ENCODE results near the gene MYL12A.
"Not testable (repeated sequence)": the region's sequence is repeated elsewhere in the genome, so short reads cannot be mapped to it uniquely, and the experiment has no call there.

MYL12A gene

DNA sequence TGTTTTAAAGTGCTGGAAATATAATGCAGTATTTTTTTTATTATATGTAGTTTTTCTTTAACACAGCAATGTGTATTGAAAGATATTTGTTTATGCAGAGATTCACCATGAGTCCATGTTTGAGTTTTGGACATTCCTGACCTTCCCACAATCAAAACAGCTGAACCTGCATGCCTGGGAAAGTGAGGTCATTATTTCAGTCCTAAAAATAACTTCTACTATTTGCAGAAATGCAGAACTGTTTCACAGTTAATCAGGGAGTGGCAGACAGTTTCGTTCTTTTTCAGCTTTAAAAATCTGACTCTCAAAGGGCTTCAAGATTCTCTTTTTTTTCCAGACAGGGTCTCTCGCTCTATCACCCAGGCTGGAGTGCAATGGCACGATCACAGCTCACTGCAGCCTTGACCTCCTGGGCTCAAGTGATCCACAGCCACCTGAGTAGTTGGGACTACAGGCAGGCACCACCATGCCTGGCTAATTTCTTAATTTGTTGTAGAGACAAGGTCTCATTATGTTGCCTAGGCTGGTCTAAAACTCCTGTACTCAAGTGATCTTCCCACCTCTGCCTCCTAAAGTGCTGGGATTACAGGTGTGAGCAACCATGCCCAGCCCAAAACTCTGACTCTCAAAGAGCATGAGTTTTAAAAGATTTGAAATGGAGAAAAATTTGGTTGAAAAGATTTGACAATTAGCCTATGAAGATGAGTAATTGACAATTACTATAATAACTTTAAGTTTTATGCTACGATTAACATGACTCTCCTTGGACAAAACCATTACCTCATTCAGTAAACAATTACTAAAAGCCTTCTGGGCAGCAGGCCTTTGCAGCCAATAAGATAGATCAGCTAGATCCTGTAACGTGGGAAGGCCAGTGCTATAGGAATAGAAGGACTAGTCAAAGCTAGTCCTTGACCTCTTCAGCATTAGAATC is 9.4 kb downstream of the MYL12A start:
- no peak for DNase-seq

DNA sequence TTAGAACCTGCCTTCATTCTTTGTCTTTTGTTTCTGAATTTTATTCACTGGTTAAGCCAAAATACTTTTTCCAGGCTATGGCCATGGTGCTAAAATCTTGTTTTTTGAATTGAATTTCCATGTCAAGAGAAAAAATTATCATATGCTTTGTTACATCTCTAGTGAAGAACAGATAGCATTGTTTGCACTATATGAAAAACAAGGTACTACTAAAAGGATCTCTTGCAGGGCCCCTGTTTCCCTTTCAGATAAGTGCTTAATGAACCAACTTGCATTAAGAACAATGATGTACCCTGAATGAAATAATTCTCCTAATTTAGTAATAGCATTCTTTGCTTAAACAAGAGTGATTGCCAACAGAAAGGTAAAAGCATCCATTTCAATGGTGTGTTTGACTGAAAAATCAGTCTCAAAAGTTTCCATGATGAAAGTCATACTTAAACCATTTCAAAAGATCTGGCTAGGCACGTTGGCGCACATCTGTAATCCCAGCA is 10.1 kb downstream of the MYL12A start:
- no peak for DNase-seq

DNA sequence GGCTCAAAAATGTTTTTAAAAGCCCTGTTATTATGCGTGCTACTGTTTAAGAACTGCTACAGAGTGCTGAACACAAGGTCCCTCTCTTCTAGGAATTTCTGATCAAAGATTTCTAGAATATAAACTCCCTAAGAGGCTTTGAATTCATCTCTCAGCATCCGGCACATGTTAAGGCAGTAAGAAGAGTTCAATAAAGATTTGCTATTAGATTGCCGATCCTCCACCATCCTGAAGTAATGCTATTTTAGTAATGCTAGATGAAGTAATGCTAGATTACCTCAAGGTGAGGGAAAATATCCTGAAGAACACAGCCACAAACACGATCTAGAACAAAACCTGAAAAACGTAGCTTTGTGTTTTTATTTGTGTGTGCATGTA is 13.4 kb downstream of the MYL12A start:
- DNase-seq: no peak

DNA sequence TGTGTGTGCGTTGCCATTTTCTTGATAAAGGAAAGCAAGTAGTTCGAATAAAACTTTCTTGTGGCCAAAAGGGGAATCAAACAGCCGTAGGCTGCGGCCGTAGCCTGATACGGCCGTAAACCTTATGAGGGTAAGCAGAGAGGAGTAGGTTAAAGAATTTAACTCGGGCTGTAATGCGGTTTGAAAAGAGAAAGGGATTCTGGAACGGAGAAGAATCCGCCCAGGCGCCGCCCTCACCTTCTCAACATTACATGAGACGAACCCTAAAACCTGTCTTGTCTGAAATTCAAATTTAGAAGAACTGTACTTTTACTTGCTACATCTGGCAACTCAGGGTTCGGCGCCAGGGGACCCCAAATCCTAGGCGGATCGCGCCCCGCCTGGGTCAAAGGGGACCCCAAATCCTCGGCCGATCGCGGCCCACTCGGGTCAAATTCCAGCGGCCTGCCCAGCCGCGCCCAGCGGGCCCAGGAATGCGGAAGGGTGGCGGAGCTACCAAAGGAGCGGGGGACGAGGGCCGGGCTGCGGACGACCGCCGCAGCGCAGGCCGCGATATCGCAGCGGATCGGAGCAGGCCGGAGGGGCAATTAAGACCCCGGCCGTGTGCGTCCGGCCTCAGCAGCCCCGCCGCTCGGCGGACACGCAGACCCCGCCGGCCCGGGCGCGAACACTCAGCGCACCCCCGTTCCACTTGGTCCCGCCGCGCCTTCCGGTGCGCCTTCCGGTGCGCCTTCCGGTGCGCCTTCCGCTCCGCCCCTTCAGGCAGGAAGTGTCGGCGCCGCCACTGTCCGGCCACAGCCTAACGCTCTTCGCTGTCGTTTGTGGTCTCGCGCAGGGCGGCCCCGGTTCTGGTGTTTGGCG is 14.0 kb downstream of the MYL12A start, which contains the start of gene MYL12B:
Gene MYL12B, plus strand, starts transcription at position 761 of the 861 bp plus-strand sequence. CDS start 10,766 bp downstream, outside the sequence.
- DNase-seq: peak; percentile 34

DNA sequence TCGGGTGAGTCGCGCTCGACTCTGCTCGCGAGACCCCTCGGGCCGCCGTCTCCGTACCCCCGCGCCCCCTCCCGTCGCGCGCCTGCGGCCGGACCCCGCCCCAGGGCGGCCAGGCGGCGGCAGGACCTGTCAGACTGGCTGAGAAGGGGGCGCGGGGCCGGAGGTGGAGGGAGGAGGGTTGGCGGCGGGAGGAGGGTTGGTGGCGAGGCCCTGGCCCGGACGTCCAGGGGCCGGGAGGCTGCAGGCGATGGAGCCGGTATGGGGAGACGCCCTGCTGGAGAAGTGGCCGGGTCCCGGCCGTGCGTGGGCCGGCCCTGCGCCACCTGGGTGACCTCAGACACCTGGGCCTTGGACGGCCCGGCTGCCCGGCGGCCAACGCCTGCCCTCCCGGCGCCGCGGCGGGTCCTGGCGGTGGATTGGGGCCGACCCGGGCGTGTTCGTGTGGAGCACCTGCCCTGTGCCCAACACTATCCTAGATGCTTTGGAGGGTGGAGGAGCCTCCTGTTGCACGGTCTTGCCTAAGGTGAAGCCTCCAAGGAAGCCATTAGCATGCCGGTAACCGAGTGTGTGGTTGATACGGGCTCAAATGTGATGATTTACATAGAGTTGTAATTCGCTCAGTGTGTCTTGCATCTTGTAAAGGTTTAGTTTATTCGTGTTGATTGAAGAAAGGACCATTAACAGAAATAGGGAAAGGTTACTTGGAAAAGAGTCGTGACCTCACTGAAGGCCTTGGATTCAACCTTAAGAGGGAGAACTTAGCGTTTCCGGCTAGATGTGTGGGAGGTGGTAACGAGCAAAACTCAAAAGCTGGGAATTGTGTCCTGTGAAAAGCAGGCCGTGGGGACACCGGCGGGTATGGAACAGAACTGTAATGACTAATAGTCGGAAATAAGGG is 14.9 kb downstream of the MYL12A start:
- DNase-seq: no peak

DNA sequence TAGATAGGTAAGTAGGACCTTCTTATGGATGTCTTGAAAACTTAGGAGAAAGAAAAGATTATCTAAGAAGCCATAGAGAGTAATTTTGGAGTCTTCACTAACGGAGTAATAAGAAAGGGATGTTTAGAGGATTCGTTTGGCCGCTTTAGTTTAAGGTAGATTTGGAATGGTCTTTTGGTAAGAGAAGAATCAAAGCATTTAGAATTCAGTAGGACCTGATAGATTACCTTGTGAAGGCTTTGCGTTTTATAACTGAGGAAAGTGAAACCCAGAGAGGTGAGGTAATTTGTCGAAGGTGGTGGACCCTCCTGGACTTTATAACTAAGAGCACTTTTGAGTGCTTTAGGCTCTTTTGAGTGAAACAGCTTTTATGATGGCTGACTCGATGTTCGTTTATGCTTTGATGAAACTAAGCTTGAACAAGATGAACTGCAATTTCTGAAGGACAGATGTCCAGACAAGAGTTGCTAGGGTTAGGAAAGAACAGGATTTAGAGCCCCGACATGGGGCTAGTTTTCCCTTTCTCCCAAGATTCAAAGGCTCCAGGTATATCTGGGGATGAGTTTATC is 15.6 kb downstream of the MYL12A start:
- no peak for DNase-seq

GRCh38 chr18:3264362-3264761 is 16.8 kb downstream of the MYL12A start:
- DNase-seq: no peak

GRCh38 chr18:3265564-3266033 is 18.0 kb downstream of the MYL12A start:
- no peak for DNase-seq

DNA sequence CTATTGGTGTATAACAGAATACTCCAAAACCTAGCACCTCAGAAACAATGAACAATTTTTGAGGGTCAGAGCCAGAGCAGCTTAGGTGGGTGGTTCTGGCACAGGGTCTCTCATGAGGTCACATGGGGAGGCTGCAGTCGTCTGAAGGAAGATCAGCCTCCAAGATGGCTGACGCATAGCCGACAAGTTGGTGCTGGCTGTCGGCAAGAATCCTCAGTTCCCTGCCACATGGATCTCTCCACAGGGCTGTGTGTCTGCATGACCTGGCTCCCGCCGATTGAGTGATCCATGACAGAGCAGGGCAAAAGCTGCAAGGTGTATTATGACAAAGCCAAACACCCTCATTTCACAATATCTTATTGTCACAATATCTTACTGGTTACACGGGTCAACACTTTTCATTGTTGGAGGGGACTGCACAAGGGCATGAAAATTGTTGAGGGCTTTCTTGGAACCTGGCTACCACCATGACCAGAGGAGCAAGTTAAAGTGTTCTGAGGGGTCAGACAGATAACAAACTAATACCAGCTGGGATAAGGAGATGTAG is 18.5 kb downstream of the MYL12A start:
- no peak for DNase-seq

- no peak for DNase-seq
Observed at GRCh38 chr18:3268306-3268705, 20.7 kb downstream of the MYL12A start.

DNA sequence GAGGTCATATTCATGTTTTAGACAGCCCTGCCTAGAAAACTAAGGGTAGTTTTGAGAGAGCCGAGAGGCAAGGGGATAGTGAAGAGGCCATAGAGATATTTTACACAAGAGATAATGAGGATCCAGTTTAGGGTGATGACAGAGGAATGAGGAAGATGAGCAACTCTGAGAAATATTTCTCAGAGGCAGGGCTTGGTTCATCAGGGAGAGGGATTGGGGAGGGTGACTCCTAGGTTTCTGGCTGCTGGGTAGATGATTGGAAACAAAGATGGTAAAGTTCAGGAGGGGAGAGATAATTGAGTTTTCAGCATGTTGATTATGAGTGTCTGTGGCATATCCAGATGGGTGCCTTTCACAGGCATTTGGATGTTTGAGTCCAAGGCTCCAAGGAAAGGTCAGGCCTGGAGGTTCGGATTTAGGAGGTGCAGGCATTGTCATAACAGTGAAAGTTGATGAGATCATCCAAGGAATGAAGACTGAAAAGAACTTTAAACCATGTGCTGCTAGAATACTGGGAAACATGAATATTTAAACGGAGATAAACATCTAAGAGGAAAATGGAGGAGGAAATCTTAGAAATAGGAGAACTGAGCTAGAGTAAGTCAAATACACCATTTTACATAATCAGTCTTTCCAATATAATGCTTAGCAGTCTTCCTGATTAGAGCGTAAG is 21.8 kb downstream of the MYL12A start:
- no peak for DNase-seq

- DNase-seq: no peak
Observed at GRCh38 chr18:3269914-3270299, 22.3 kb downstream of the MYL12A start.

DNA sequence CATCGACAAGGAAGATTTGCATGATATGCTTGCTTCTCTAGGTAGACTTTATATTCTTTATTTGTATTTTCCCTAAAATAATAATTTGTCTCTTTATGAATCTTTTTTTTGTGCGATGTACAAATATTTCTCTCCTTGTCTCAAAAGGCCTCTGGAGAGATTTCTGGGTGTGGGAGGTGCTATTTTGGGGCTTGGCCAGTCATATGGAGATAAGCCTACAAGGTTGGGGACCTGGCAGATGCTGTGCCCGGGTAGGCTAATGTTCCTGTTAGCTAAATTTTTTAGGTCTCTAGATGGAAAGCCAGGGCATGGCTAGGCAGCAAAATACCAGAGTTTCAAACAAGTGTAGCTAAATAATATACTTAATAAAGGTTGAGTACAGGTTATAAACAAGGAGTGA is 25.4 kb downstream of the MYL12A start:
- no peak for DNase-seq

DNA sequence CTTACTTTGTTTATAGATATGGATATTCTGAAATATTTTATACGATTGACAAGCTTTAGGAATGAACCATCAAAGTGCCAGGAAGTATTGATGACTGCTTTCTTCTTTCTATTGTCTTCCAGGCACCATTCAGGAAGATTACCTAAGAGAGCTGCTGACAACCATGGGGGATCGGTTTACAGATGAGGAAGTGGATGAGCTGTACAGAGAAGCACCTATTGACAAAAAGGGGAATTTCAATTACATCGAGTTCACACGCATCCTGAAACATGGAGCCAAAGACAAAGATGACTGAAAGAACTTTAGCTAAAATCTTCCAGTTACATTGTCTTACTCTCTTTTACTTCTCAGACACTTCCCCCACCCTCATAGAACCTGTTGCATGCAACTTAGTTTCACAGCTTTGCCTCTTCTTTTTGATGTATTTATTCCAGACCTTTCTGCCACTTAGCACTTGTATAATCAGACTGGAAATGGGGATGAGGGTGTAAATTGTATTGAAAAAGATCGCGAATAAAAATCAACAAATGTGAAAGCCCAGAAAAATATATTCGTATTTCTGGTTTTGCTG is 30.1 kb downstream of the MYL12A start:
- not testable (repeated sequence) for DNase-seq

DNA sequence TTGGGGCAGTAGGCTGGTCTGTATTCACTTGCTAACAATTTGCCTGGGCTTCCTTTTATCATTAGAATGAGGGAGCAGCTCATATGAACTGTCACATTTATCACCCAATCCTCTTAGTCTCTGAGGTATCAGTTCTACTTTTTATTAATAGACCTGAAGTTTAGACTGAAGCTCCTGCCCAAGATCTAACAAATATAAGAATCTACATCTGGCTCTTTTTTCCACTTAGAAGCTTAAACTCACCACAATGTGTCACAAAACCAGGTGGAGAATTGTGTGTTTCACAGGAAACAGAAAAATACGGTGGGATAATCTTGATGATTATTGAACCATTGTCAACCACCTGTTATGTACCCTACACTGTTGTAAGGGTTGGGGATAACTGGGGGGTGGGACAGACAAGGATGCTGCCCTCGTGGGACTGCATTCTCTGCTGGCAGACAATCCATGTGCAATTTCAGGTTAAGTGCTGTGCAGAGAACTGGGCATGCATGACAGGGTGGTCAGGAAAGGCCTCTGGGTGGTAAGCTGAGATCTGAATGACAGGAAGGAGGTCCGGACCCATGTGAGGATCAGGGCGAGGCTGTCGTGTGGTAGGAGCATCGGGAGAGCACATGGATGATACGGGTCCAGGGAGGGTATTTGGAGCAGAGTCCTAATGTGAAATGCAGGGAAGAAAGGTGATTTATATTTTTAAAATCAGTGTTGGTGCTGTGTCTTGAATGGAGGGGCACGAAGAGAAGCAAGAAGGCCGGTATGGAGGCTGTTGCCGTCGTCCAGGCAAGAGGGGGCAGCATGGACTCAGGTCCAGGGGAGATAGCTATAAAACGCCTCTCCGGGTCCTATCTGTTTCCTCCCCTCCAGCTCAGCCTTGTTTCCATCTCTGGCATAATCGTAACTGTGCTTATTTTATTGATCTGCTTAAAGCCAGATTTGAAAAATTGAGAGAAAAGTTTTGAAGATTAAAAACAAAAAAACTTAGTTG is 31.9 kb downstream of the MYL12A start:
- DNase-seq: no peak

- peak; percentile 51 for DNase-seq
Observed at GRCh38 chr18:3281456-3282400, 34.1 kb downstream of the MYL12A start.

DNA sequence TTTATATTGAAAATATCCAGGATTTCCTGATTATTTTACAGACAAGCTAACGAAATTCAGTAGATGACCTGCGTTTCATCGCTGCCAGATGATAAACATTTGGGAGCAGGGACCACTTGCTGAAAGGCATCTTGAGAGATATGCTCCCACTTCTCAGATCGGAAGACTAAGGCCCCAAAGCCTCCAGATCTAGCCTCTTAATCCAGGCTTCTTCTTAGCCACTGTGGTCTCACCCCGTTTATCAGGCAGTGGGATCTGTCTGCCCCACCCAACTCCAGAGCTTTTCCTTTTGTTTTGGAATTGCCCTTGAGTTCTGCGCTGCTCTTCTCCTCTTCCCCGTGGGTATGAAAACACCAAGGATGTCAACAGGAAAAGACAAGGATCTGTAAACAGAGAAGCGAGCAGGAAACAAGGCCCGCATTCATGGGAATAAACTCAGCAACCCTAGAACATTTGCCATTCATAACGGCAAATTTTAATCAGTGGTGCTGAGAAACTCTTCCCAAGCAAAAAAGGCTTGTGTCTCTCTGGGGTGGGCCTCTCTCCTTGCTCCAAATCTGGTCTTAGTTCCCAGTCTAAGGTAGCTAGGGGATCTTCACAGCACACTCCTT is 35.8 kb downstream of the MYL12A start:
- no peak for DNase-seq

DNA sequence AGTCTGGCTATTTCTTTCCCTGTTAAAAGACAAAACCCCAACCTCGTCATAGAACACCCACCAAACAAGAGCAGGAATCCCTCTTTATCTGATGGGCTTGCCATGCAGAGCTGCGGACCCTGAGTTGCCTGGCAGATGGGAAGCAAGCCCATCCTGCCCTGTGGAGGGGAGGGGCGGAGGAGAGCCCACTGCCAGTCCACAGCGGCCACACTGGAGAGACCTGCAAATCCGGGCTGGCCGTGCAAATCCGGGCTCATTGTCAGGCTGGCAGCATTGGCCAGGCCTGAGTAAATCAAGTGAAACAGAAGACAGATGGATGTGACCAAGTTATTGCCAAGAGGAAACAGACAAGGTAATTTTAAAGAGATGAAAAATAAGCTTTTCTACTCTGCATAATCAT is 36.3 kb downstream of the MYL12A start:
- no peak for DNase-seq
